K562 (cell line): Measurements from ENCODE around the gene PRCC. TPM values are rescaled to one million over a fixed set of nuclear protein-coding genes. Genes with fewer than 3 reads are reported as not detected.

Experiments
- ARID2 ChIP-seq: fragments of 450-650 bp; IDR thresholded peaks from 2 replicates; pipeline ENCODE4 v1.6.1; 2017; ENCODE audit warnings: antibody characterized with exemption, mild to moderate bottlenecking
- CBX5 ChIP-seq: IDR thresholded peaks from 2 replicates; pipeline ENCODE4 v1.6.1; 2014; ENCODE audit warnings: low read depth, borderline replicate concordance
- CREBBP ChIP-seq: IDR thresholded peaks from one replicate; pipeline ENCODE4 v1.6.1; 2012; ENCODE audit warnings: low read depth, mild to moderate bottlenecking, control low read depth, inconsistent platforms, low read length
- DMBX1 ChIP-seq: fragments of 250-450 bp; sonication (Bioruptor Pico); IDR thresholded peaks from 2 replicates; pipeline ENCODE4 v1.8.0; 2022; ENCODE audit warnings: inconsistent platforms, mild to moderate bottlenecking, moderate library complexity, borderline replicate concordance
- ERF ChIP-seq: fragments of 450-650 bp; formaldehyde crosslinking; IDR thresholded peaks from 2 replicates; pipeline ENCODE4 v1.4.0; 2020; ENCODE audit warnings: mild to moderate bottlenecking, mixed read lengths
- ETS1 ChIP-seq: conservative IDR thresholded peaks from 2 replicates; pipeline ENCODE4 v1.6.1; 2011; ENCODE audit warnings: low read depth, mild to moderate bottlenecking, low read length; ENCODE audit not compliant: control insufficient read depth
- ETV5 ChIP-seq: sonication (generic); formaldehyde crosslinking; IDR thresholded peaks from 2 replicates; pipeline ENCODE4 v1.4.0; 2020; ENCODE audit warnings: low read depth, mild to moderate bottlenecking, missing genetic modification reagents
- ETV6 ChIP-seq, 3 experiments: fragments of 150-350 bp in 1 of 3; sonication (generic) in 1 of 3; formaldehyde crosslinking in 1 of 3; IDR thresholded peaks; 2 replicates each; pipeline versions ENCODE4 v1.6.1 to v1.8.0; 2014 to 2022; ENCODE audit warnings: borderline replicate concordance in 2 of 3, low read depth in 2 of 3, antibody characterized with exemption in 1 of 3, low read length in 1 of 3, mild to moderate bottlenecking in 1 of 3, missing genetic modification reagents in 1 of 3
- FOXM1 ChIP-seq, 2 experiments: fragments of 450-650 bp in 1 of 2; sonication (generic) in 1 of 2; formaldehyde crosslinking in 1 of 2; IDR thresholded peaks; 2 replicates each; pipeline versions ENCODE4 v1.6.1 to v1.9.0; 2017 to 2022; ENCODE audit warnings: low read depth in 2 of 2, mild to moderate bottlenecking in 2 of 2, missing genetic modification reagents in 1 of 2, moderate library complexity in 1 of 2
- MYNN ChIP-seq, 2 experiments: sonication (generic); formaldehyde crosslinking in 1 of 2; IDR thresholded peaks; 2 replicates each; pipeline versions ENCODE4 v1.5.0 to v1.6.1; 2016 to 2020; ENCODE audit warnings: antibody characterized with exemption in 1 of 2, missing genetic modification reagents in 1 of 2
- NR2C2 ChIP-seq, 2 experiments: fragments of 200-800 bp in 1 of 2; sonication (Bioruptor generic) in 1 of 2; sonication (generic) in 1 of 2; formaldehyde crosslinking in 1 of 2; IDR thresholded peaks; 2 replicates each; pipeline versions ENCODE4 v1.6.1 to v1.8.0; 2016 to 2022; ENCODE audit warnings: mild to moderate bottlenecking in 1 of 2, missing compliant biosample characterization in 1 of 2, missing genetic modification characterization in 1 of 2, missing genetic modification reagents in 1 of 2
- PML ChIP-seq: IDR thresholded peaks from 2 replicates; pipeline ENCODE4 v1.6.1; 2012; ENCODE audit warnings: low read length, inconsistent platforms
- PPARD ChIP-seq: fragments of 250-450 bp; sonication (Bioruptor Pico); IDR thresholded peaks from 2 replicates; pipeline ENCODE4 v1.8.0; 2022; ENCODE audit warnings: inconsistent platforms, mild to moderate bottlenecking, moderate library complexity
- RBM14 ChIP-seq: fragments of 200-400 bp; formaldehyde crosslinking; IDR thresholded peaks from 2 replicates; pipeline ENCODE4 v1.6.1; 2018; ENCODE audit warnings: low read depth, mild to moderate bottlenecking, low read length, moderate library complexity, borderline replicate concordance; ENCODE audit not compliant: insufficient read depth
- STAG1 ChIP-seq: sonication (generic); formaldehyde crosslinking; IDR thresholded peaks from 2 replicates; pipeline ENCODE4 v1.5.0; 2020; ENCODE audit warnings: missing genetic modification reagents, borderline replicate concordance
- SUPT5H ChIP-seq: fragments of 450-650 bp; IDR thresholded peaks from 2 replicates; pipeline ENCODE4 v1.6.1; 2016
- TAF7 ChIP-seq: fragments of 450-650 bp; IDR thresholded peaks from 2 replicates; pipeline ENCODE4 v1.6.1; 2016; ENCODE audit warnings: missing genetic modification characterization, missing compliant biosample characterization
- TCF15 ChIP-seq: fragments of 250-450 bp; sonication (Bioruptor Pico); IDR thresholded peaks from 2 replicates; pipeline ENCODE4 v1.8.0; 2022; ENCODE audit warnings: moderate library complexity, mild to moderate bottlenecking, inconsistent platforms
- THRA ChIP-seq: fragments of 450-650 bp; IDR thresholded peaks from 2 replicates; pipeline ENCODE4 v1.6.1; 2017; ENCODE audit warnings: mild to moderate bottlenecking, moderate library complexity
- TRIM24 ChIP-seq, 2 experiments: fragments of 450-650 bp; IDR thresholded peaks; 2 replicates each; pipeline ENCODE4 v1.6.1; 2016
- ZBTB17 ChIP-seq: fragments of 450-650 bp; formaldehyde crosslinking; IDR thresholded peaks from 2 replicates; pipeline ENCODE4 v1.4.0; 2020; ENCODE audit warnings: mild to moderate bottlenecking
- ZEB2 ChIP-seq: fragments of 450-650 bp; IDR thresholded peaks from 2 replicates; pipeline ENCODE4 v1.6.1; 2016
- ZNF316 ChIP-seq: fragments of 450-650 bp; IDR thresholded peaks from 2 replicates; pipeline ENCODE4 v1.6.1; 2016
- ZNF586 ChIP-seq: fragments of 450-650 bp; formaldehyde crosslinking; conservative IDR thresholded peaks from 2 replicates; pipeline ENCODE4 v1.4.0; 2020; ENCODE audit warnings: mild to moderate bottlenecking, moderate library complexity
- polyA plus RNA-seq, 8 experiments: library from polyadenylated mRNA; depleted of rRNA in 4 of 8; stranded (reverse) in 5 of 8; unstranded in 3 of 8; fragments of >200 nt; fragmentation: Nextera tagmentation in 2 of 8; fragmentation: Illumina TruSeq in 1 of 8; extraction: Ambion mirVana in 2 of 8; extraction: Trizol in 1 of 8; gene quantifications; 2 replicates each; pipeline versions ENCODE4 v1.2.1 to v1.2.3, GENCODE V29; 2011 to 2014; ENCODE audit warnings: inconsistent platforms in 1 of 8, missing spikeins in 1 of 8
- total RNA-seq, 7 experiments: library from RNA; depleted of rRNA in 6 of 7; stranded (reverse); fragments of >200 nt in 6 of 7; fragmentation: Illumina TruSeq in 2 of 7; extraction: Trizol in 2 of 7; gene quantifications; 2 replicates each; pipeline versions ENCODE4 v1.2.1 to v1.2.3, GENCODE V29; 2011 to 2021; ENCODE audit warnings: low replicate concordance in 1 of 7

The PRCC gene
- total and polyA plus RNA-seq, 9 of the 15 experiments (the other 6 are each of a cell fraction or from before 2014, with no cell fraction given), result 23.9 to 201 (median 41.1) TPM

DNA sequence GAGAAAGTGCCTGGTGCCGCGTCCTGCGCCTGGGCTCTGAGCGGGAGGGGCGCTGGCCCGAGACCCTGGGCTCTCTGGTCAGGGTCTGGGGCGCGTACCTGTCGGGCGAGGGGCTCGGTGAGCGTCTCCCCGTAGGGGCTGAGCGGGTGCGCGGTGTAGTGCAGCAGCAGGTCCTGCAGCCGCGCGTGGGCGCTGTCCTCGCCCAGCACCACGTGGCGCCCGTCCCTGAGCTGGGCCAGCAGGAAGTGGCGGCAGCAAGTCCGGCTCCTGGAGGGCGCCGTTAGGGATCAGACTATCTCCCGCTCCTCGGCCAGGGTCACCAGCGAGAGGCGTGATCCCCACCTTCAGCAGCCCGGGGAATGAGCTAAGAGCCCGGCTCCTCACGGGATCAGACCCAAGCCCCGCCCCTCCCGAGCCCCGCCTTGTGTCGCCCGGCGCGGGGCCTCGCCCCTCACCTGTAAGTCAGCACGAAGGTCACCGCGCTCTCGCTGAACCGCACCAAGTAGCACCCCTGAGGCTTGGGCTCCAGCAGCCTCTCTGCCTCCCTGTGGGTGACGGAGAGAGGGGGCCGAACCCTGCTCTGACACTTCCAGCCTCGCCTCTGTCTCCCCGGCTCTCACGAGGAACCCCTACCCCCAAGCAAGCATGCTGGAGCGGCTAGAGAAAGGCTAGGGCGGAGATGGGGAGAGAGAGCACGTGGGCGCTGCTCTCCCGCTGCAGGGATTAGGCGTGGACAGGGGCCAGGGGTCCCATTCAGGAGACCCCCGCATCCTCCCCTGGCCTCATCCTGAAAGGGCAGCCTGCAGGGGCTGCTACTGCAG, 46.6 kb downstream of the PRCC start (continued):
- TF ChIP-seq FOXM1 (IDR thresholded peaks at IDR 0.05; ENCODE audit: low read depth) (no peak), FOXM1 (CRISPR knock-in tag; IDR thresholded peaks at IDR 0.05; ENCODE audit: low read depth) (peak; percentile 97; the same call in 1 of the 2 replicates), ETV6 (IDR thresholded peaks at IDR 0.05; ENCODE audit: borderline replicate concordance in 1 of 2, low read depth in 2 of 2, low read length in 1 of 2) (no peak), ETV6 (CRISPR knock-in tag; IDR thresholded peaks at IDR 0.05; ENCODE audit: borderline replicate concordance) (0 out of 2 replicates have a peak, but pooled peaks have one; percentile 46), PPARD (CRISPR knock-in tag) (no peak), THRA (no peak), ZEB2 (no peak), TAF7 (tag) (no peak), ZBTB17 (CRISPR knock-in tag) (peak; percentile 78), ETS1 (peak; percentile 79), TRIM24 (IDR thresholded peaks at IDR 0.05) (peak in 1 of 2 experiments; percentile 43; a peak in 1 of 4 replicates), NR2C2 (CRISPR knock-in tag; IDR thresholded peaks at IDR 0.05) (peak; percentile 79; the same call in 1 of the 2 replicates), NR2C2 (tag; IDR thresholded peaks at IDR 0.05) (peak; percentile 64), DMBX1 (CRISPR knock-in tag) (peak; percentile 76; the same call in 1 of the 2 replicates), TCF15 (CRISPR knock-in tag) (no peak), ERF (peak; percentile 89), ZNF316 (no peak), STAG1 (CRISPR knock-in tag) (peak; percentile 29; the same call in 1 of the 2 replicates), SUPT5H (peak; percentile 62), CBX5 (no peak), ZNF586 (CRISPR knock-in tag) (no peak), RBM14 (no peak), CREBBP (no peak), ETV5 (CRISPR knock-in tag) (peak; percentile 93), PML (no peak), ARID2 (no peak), MYNN (IDR thresholded peaks at IDR 0.05) (no peak; the same call in 1 of the 2 replicates), MYNN (CRISPR knock-in tag; IDR thresholded peaks at IDR 0.05) (no peak)
